Tibial artery (tissue), 4 donors: ENCODE data around the gene ADGRL3.

ENCODE experiments used
- DNase-seq, 2 donors: peaks; one replicate each; pipeline ENCODE4 v3.0.0-alpha.2; 2019
- H3K27ac ChIP-seq, 2 donors: fragments of 200-600 bp; sonication (generic) in 1 of 2; 1 replicate in 1 of 2; 2 replicates in 1 of 2; pipeline ENCODE4 v1.5.1; 2018 to 2019; ENCODE audit warnings: mild to moderate bottlenecking in 1 of 2
- H3K27me3 ChIP-seq, 2 donors: fragments of 200-600 bp; sonication (generic) in 1 of 2; one replicate each; pipeline versions ENCODE4 v1.5.1 to v1.6.0; 2016 to 2019
- H3K36me3 ChIP-seq, 3 donors: fragments of 200-600 bp; sonication (generic) in 2 of 3; one replicate each; pipeline ENCODE4 v1.5.1; 2016 to 2019; ENCODE audit warnings: mild to moderate bottlenecking in 2 of 3
- H3K4me1 ChIP-seq, 4 donors: fragments of 200-600 bp; sonication (generic) in 2 of 4; 1 replicate in 3 of 4; 2 replicates in 1 of 4; pipeline ENCODE4 v1.5.1; 2016 to 2019
- H3K4me3 ChIP-seq, 2 donors: fragments of 200-600 bp; sonication (generic) in 1 of 2; 1 replicate in 1 of 2; 2 replicates in 1 of 2; pipeline ENCODE4 v1.5.1; 2018 to 2019; ENCODE audit warnings: mild to moderate bottlenecking in 2 of 2
- H3K9me3 ChIP-seq, 3 donors: fragments of 200-600 bp; sonication (generic) in 1 of 3; one replicate each; pipeline ENCODE4 v1.5.1; 2016 to 2019
- intact Hi-C: fragments of 100-400 bp; cut with DNase I; formaldehyde crosslinking; loops from one replicate; pipeline ENCODE4 v1.15.0; 2023; ENCODE audit warnings: low total_unique reads
- TF ChIP-seq, protein P1 (sequence below), 2 experiments: fragments of 200-600 bp in 1 of 2; fragments of 450-650 bp in 1 of 2; IDR thresholded peaks; one replicate each; pipeline ENCODE4 v1.5.1; 2017 to 2019; ENCODE audit warnings: antibody characterized with exemption in 2 of 2, mild to moderate bottlenecking in 1 of 2, moderate library complexity in 1 of 2

Gene ADGRL3

GRCh38 chr4:62006108-62006507 is 806.0 kb downstream of the ADGRL3 start:
- Histone ChIP-seq H3K36me3 (no peaks in the 10 kb centered on the region), H3K4me1 (no peaks in the 10 kb centered on the region), H3K27me3 (no peaks in the 10 kb centered on the region), H3K27ac (no peak overlapping the region), H3K9me3 (no peaks in the 10 kb centered on the region), H3K4me3 (no peak overlapping the region)
- no peak for DNase-seq
- TF ChIP-seq, protein P1, sequence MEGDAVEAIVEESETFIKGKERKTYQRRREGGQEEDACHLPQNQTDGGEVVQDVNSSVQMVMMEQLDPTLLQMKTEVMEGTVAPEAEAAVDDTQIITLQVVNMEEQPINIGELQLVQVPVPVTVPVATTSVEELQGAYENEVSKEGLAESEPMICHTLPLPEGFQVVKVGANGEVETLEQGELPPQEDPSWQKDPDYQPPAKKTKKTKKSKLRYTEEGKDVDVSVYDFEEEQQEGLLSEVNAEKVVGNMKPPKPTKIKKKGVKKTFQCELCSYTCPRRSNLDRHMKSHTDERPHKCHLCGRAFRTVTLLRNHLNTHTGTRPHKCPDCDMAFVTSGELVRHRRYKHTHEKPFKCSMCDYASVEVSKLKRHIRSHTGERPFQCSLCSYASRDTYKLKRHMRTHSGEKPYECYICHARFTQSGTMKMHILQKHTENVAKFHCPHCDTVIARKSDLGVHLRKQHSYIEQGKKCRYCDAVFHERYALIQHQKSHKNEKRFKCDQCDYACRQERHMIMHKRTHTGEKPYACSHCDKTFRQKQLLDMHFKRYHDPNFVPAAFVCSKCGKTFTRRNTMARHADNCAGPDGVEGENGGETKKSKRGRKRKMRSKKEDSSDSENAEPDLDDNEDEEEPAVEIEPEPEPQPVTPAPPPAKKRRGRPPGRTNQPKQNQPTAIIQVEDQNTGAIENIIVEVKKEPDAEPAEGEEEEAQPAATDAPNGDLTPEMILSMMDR (IDR thresholded peaks at IDR 0.05): no peak
- intact Hi-C loops: no loop called here

- no peak overlapping the region for H3K27ac ChIP-seq
- no peak for DNase-seq
- no peaks in the 10 kb centered on the region for H3K4me1 ChIP-seq
- no peak overlapping the region for H3K4me3 ChIP-seq
- intact Hi-C loops: no loop called here
- no peaks in the 10 kb centered on the region for H3K27me3 ChIP-seq
- TF ChIP-seq, protein P1 (IDR thresholded peaks at IDR 0.05): no peak
- H3K36me3 ChIP-seq: no peaks in the 10 kb centered on the region
- H3K9me3 ChIP-seq: no peaks in the 10 kb centered on the region
Measured at GRCh38 chr4:62015043-62015739, 815.1 kb downstream of the ADGRL3 start.

DNA sequence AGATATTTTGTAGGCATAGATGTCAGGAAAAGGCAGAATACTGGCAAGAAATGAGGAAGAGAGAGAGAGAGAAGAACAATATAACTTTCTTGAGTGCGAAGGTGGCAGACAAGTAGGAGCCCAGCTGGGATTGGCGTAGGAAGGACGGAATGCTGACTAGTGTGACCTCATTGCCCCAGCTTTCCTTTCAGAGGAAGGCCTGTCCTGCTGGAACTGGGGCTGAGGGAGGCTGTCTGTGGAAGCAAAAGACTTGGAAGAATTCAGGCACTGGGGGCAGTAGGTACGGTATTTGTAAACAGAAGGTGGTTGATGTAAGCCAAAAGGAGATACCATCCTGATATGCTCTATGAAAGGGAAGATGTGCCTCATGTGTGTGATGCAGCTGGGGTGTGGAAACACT is 818.4 kb downstream of the ADGRL3 start:
- intact Hi-C loops: no loop called here
- Histone ChIP-seq H3K27ac (no peak overlapping the region), H3K4me1 (no peaks in the 10 kb centered on the region), H3K27me3 (no peaks in the 10 kb centered on the region), H3K4me3 (no peak overlapping the region), H3K9me3 (no peaks in the 10 kb centered on the region), H3K36me3 (no peaks in the 10 kb centered on the region)
- DNase-seq: no peak
- TF ChIP-seq, protein P1 (IDR thresholded peaks at IDR 0.05): no peak

- no peaks in the 10 kb centered on the region for H3K4me1 ChIP-seq
- no peaks in the 10 kb centered on the region for H3K36me3 ChIP-seq
- H3K4me3 ChIP-seq: no peak overlapping the region
- TF ChIP-seq, protein P1 (IDR thresholded peaks at IDR 0.05): no peak
- no peaks in the 10 kb centered on the region for H3K9me3 ChIP-seq
- H3K27me3 ChIP-seq: no peaks in the 10 kb centered on the region
- no peak overlapping the region for H3K27ac ChIP-seq
- intact Hi-C loops: no loop called here
- no peak for DNase-seq
Measured at GRCh38 chr4:62023633-62024032, 823.5 kb downstream of the ADGRL3 start.

DNA sequence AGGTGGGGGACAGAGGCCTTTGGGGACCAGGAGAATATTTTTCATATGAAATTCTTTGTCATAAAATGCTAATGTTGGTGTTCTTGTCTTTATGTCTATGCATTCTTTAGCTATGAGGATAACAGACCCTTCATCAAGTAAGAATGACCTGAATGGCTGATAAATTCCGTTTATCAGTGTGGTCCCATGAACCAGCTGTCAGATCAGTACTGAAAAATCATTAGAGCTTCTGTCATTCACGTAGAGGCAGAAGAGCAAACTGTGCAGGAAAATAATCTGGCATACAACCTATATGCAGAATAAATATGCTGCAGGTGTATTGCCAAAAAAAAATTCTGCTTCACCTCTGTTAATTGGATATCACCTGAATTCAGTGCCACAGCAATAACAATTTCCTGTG is 828.6 kb downstream of the ADGRL3 start:
- DNase-seq: no peak
- H3K27ac ChIP-seq: no peak overlapping the region
- H3K9me3 ChIP-seq: no peaks in the 10 kb centered on the region
- H3K4me1 ChIP-seq: no peaks in the 10 kb centered on the region
- H3K4me3 ChIP-seq: no peak overlapping the region
- no peaks in the 10 kb centered on the region for H3K27me3 ChIP-seq
- no peaks in the 10 kb centered on the region for H3K36me3 ChIP-seq
- intact Hi-C loops: no loop called here
- TF ChIP-seq, protein P1 (IDR thresholded peaks at IDR 0.05): no peak

GRCh38 chr4:62030958-62031357 is 830.8 kb downstream of the ADGRL3 start:
- intact Hi-C loops: no loop called here
- Histone ChIP-seq H3K27me3 (no peaks in the 10 kb centered on the region), H3K4me3 (no peak overlapping the region), H3K4me1 (no peaks in the 10 kb centered on the region), H3K27ac (no peak overlapping the region), H3K9me3 (no peaks in the 10 kb centered on the region), H3K36me3 (no peaks in the 10 kb centered on the region)
- TF ChIP-seq, protein P1 (IDR thresholded peaks at IDR 0.05): no peak
- DNase-seq: no peak
